Tibial nerve (tissue), 4 donors: ENCODE results near the gene EFCAB3.

Experiments used
- CTCF ChIP-seq, 5 experiments: fragments of 200-600 bp in 3 of 5; fragments of 450-650 bp in 2 of 5; sonication (generic) in 3 of 5; IDR thresholded peaks; one replicate each; pipeline ENCODE4 v1.5.1; 2016 to 2019; ENCODE audit warnings: antibody characterized with exemption in 5 of 5, mild to moderate bottlenecking in 3 of 5, moderate library complexity in 2 of 5
- EP300 ChIP-seq, 2 donors: sonication (generic); formaldehyde crosslinking; IDR thresholded peaks; one replicate each; pipeline ENCODE4 v1.6.1; 2017; ENCODE audit warnings: antibody characterized with exemption in 2 of 2, mild to moderate bottlenecking in 1 of 2

- TF ChIP-seq CTCF (IDR thresholded peaks at IDR 0.05) (no peak), EP300 (IDR thresholded peaks at IDR 0.05) (no peak)
Measured at GRCh38 chr17:62343764-62344270, 36.5 kb upstream of the EFCAB3 start.
